ENCODE data around the gene HEXB. TPM values are rescaled to one million over a fixed set of nuclear protein-coding genes. Genes with fewer than 3 reads are reported as not detected.

HEXB gene
- total RNA-seq, 1 experiment from 2014 or later: 60.9 TPM

DNA sequence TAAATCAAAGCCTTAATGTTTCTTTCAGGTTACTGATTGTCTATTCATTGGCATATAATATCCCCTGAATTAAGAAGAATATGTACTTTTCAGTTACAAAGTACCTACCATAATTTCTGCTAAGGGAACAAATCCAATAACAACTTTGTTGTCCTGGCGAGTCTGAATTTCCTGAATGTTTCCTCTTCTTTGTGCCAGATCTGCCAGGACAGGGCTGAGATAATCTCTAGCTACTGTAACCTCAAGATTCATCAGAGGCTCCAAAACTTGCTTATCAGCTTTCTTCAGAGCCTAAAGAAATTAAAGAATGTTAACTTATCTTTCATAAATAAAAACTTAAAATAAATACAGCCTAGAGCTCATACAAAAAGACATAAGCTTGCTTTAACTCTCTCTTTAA lies 37.2 kb downstream of the HEXB start (continued):
- TF ChIP-seq, protein P1, sequence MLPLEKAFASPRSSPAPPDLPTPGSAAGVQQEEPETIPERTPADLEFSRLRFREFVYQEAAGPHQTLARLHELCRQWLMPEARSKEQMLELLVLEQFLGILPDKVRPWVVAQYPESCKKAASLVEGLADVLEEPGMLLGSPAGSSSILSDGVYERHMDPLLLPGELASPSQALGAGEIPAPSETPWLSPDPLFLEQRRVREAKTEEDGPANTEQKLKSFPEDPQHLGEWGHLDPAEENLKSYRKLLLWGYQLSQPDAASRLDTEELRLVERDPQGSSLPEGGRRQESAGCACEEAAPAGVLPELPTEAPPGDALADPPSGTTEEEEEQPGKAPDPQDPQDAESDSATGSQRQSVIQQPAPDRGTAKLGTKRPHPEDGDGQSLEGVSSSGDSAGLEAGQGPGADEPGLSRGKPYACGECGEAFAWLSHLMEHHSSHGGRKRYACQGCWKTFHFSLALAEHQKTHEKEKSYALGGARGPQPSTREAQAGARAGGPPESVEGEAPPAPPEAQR (CRISPR knock-in tag; IDR thresholded peaks at IDR 0.05): no peak
- TF ChIP-seq MYBL2 (CRISPR knock-in tag; IDR thresholded peaks at IDR 0.05) (no peak), NR2C2 (CRISPR knock-in tag; IDR thresholded peaks at IDR 0.05) (no peak), ZNF232 (CRISPR knock-in tag; IDR thresholded peaks at IDR 0.05) (no peak), JUN (CRISPR knock-in tag; IDR thresholded peaks at IDR 0.05) (no peak)

DNA sequence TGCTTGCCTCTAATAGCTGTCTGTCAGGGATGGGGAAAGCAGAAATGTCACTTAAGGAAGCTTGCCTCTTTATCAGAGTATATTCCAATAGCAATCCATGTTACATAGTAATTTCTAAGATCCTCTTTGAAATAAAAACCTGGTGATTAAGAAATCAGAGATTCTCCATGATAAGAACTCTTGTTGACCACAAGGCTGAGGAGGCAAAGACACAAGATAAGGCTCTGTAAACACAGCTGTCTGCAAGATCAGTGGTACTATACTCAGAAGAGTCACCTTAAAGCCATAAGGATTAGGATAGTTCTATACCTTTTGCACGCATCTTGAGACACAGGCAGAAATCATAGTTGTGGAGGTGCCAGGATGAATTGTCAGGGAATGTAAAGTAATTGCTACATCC lies 40.3 kb downstream of the HEXB start:
- H3K9me3 Mint-ChIP-seq: no peaks in the 10 kb centered on the region
- ATAC-seq (no peak), DNase-seq (ENCODE audit: low spot score) (no peak)
- peaks cover 25% of the 10 kb centered on the region for H3K36me3 Mint-ChIP-seq
- H3K4me1 Mint-ChIP-seq: no peaks in the 10 kb centered on the region
- ChIA-PET CTCF (no interaction called here), POLR2A (no interaction called here)
- H3K27ac Mint-ChIP-seq: no peak overlapping the region
- H3K4me3 Mint-ChIP-seq: no peak overlapping the region
- H3K27me3 Mint-ChIP-seq (ENCODE audit: low read depth): no peaks in the 10 kb centered on the region
- TF ChIP-seq, protein P2, sequence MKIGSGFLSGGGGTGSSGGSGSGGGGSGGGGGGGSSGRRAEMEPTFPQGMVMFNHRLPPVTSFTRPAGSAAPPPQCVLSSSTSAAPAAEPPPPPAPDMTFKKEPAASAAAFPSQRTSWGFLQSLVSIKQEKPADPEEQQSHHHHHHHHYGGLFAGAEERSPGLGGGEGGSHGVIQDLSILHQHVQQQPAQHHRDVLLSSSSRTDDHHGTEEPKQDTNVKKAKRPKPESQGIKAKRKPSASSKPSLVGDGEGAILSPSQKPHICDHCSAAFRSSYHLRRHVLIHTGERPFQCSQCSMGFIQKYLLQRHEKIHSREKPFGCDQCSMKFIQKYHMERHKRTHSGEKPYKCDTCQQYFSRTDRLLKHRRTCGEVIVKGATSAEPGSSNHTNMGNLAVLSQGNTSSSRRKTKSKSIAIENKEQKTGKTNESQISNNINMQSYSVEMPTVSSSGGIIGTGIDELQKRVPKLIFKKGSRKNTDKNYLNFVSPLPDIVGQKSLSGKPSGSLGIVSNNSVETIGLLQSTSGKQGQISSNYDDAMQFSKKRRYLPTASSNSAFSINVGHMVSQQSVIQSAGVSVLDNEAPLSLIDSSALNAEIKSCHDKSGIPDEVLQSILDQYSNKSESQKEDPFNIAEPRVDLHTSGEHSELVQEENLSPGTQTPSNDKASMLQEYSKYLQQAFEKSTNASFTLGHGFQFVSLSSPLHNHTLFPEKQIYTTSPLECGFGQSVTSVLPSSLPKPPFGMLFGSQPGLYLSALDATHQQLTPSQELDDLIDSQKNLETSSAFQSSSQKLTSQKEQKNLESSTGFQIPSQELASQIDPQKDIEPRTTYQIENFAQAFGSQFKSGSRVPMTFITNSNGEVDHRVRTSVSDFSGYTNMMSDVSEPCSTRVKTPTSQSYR (CRISPR knock-in tag; IDR thresholded peaks at IDR 0.05): no peak
- TF ChIP-seq, protein P3, sequence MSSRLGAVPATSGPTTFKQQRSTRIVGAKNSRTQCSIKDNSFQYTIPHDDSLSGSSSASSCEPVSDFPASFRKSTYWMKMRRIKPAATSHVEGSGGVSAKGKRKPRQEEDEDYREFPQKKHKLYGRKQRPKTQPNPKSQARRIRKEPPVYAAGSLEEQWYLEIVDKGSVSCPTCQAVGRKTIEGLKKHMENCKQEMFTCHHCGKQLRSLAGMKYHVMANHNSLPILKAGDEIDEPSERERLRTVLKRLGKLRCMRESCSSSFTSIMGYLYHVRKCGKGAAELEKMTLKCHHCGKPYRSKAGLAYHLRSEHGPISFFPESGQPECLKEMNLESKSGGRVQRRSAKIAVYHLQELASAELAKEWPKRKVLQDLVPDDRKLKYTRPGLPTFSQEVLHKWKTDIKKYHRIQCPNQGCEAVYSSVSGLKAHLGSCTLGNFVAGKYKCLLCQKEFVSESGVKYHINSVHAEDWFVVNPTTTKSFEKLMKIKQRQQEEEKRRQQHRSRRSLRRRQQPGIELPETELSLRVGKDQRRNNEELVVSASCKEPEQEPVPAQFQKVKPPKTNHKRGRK (CRISPR knock-in tag; IDR thresholded peaks at IDR 0.05; ENCODE audit: borderline replicate concordance): no peak
- TF ChIP-seq GABPB1 (CRISPR knock-in tag; IDR thresholded peaks at IDR 0.05) (no peak), RORB (CRISPR knock-in tag; IDR thresholded peaks at IDR 0.05) (no peak), FOXK1 (CRISPR knock-in tag; IDR thresholded peaks at IDR 0.05) (no peak), IRF2 (CRISPR knock-in tag; IDR thresholded peaks at IDR 0.05; ENCODE audit: borderline replicate concordance, low read depth) (no peak), GRHL2 (CRISPR knock-in tag; IDR thresholded peaks at IDR 0.05; ENCODE audit: insufficient replicate concordance, severe bottlenecking) (no peak), ZNF423 (CRISPR knock-in tag; IDR thresholded peaks at IDR 0.05) (no peak), OVOL2 (CRISPR knock-in tag; IDR thresholded peaks at IDR 0.05; ENCODE audit: borderline replicate concordance) (no peak), ETV6 (CRISPR knock-in tag; IDR thresholded peaks at IDR 0.05) (no peak), SOX15 (CRISPR knock-in tag; IDR thresholded peaks at IDR 0.05) (no peak), NFYB (CRISPR knock-in tag; conservative IDR thresholded peaks at IDR 0.05; ENCODE audit: low read depth) (no peak), NFE2L1 (CRISPR knock-in tag; IDR thresholded peaks at IDR 0.05) (no peak)
- TF ChIP-seq, protein P4, sequence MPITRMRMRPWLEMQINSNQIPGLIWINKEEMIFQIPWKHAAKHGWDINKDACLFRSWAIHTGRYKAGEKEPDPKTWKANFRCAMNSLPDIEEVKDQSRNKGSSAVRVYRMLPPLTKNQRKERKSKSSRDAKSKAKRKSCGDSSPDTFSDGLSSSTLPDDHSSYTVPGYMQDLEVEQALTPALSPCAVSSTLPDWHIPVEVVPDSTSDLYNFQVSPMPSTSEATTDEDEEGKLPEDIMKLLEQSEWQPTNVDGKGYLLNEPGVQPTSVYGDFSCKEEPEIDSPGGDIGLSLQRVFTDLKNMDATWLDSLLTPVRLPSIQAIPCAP (CRISPR knock-in tag; IDR thresholded peaks at IDR 0.05): no peak
- TF ChIP-seq, protein P5, sequence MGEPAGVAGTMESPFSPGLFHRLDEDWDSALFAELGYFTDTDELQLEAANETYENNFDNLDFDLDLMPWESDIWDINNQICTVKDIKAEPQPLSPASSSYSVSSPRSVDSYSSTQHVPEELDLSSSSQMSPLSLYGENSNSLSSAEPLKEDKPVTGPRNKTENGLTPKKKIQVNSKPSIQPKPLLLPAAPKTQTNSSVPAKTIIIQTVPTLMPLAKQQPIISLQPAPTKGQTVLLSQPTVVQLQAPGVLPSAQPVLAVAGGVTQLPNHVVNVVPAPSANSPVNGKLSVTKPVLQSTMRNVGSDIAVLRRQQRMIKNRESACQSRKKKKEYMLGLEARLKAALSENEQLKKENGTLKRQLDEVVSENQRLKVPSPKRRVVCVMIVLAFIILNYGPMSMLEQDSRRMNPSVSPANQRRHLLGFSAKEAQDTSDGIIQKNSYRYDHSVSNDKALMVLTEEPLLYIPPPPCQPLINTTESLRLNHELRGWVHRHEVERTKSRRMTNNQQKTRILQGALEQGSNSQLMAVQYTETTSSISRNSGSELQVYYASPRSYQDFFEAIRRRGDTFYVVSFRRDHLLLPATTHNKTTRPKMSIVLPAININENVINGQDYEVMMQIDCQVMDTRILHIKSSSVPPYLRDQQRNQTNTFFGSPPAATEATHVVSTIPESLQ (CRISPR knock-in tag; IDR thresholded peaks at IDR 0.05): no peak
- TF ChIP-seq, protein P6, sequence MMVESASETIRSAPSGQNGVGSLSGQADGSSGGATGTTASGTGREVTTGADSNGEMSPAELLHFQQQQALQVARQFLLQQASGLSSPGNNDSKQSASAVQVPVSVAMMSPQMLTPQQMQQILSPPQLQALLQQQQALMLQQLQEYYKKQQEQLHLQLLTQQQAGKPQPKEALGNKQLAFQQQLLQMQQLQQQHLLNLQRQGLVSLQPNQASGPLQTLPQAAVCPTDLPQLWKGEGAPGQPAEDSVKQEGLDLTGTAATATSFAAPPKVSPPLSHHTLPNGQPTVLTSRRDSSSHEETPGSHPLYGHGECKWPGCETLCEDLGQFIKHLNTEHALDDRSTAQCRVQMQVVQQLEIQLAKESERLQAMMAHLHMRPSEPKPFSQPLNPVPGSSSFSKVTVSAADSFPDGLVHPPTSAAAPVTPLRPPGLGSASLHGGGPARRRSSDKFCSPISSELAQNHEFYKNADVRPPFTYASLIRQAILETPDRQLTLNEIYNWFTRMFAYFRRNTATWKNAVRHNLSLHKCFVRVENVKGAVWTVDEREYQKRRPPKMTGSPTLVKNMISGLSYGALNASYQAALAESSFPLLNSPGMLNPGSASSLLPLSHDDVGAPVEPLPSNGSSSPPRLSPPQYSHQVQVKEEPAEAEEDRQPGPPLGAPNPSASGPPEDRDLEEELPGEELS (CRISPR knock-in tag; IDR thresholded peaks at IDR 0.05): no peak
- TF ChIP-seq, protein P7, sequence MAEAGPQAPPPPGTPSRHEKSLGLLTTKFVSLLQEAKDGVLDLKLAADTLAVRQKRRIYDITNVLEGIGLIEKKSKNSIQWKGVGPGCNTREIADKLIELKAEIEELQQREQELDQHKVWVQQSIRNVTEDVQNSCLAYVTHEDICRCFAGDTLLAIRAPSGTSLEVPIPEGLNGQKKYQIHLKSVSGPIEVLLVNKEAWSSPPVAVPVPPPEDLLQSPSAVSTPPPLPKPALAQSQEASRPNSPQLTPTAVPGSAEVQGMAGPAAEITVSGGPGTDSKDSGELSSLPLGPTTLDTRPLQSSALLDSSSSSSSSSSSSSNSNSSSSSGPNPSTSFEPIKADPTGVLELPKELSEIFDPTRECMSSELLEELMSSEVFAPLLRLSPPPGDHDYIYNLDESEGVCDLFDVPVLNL (CRISPR knock-in tag; IDR thresholded peaks at IDR 0.05; ENCODE audit: borderline replicate concordance, low read depth): no peak
- TF ChIP-seq, protein P8, sequence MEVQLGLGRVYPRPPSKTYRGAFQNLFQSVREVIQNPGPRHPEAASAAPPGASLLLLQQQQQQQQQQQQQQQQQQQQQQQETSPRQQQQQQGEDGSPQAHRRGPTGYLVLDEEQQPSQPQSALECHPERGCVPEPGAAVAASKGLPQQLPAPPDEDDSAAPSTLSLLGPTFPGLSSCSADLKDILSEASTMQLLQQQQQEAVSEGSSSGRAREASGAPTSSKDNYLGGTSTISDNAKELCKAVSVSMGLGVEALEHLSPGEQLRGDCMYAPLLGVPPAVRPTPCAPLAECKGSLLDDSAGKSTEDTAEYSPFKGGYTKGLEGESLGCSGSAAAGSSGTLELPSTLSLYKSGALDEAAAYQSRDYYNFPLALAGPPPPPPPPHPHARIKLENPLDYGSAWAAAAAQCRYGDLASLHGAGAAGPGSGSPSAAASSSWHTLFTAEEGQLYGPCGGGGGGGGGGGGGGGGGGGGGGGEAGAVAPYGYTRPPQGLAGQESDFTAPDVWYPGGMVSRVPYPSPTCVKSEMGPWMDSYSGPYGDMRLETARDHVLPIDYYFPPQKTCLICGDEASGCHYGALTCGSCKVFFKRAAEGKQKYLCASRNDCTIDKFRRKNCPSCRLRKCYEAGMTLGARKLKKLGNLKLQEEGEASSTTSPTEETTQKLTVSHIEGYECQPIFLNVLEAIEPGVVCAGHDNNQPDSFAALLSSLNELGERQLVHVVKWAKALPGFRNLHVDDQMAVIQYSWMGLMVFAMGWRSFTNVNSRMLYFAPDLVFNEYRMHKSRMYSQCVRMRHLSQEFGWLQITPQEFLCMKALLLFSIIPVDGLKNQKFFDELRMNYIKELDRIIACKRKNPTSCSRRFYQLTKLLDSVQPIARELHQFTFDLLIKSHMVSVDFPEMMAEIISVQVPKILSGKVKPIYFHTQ (CRISPR knock-in tag; IDR thresholded peaks at IDR 0.05): no peak
